ENCODE results near the gene SEC14L3.

DNA sequence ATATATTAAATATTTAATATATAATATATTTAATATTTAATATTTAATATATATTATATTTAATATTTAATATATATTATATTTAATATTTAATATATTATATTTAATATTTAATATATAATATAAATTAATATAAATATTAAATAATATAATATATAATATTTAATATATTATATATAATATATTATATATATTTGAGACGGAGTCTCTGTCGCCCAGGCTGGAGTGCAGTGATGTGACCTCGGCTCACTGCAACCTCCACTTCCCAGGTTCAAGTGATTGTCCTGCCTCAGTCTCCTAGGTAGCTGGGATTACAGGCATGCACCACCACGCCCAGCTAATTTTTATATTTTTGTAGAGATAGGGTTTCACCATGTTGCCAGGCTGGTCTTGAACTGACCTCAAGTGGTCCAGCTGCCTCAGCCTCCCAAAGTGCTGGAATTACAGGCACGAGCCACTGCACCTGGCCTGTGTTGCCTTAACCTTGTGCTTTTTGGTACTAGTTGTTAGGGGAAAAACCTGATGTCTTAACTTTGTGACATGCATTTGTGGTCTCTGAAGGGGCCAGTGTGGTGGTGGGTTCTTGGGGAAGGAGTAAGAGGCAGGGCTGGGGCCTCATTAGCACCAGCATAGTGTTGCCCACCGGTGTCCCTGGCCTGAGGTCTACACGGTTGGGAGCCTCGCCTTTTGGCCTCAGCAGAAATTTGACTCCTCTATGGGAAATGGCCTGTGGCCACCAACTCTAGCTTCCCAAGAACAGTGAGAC, 16.6 kb downstream of the SEC14L3 start:
- TF ChIP-seq, protein P1, sequence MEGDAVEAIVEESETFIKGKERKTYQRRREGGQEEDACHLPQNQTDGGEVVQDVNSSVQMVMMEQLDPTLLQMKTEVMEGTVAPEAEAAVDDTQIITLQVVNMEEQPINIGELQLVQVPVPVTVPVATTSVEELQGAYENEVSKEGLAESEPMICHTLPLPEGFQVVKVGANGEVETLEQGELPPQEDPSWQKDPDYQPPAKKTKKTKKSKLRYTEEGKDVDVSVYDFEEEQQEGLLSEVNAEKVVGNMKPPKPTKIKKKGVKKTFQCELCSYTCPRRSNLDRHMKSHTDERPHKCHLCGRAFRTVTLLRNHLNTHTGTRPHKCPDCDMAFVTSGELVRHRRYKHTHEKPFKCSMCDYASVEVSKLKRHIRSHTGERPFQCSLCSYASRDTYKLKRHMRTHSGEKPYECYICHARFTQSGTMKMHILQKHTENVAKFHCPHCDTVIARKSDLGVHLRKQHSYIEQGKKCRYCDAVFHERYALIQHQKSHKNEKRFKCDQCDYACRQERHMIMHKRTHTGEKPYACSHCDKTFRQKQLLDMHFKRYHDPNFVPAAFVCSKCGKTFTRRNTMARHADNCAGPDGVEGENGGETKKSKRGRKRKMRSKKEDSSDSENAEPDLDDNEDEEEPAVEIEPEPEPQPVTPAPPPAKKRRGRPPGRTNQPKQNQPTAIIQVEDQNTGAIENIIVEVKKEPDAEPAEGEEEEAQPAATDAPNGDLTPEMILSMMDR (IDR thresholded peaks at IDR 0.05; ENCODE audit: poor library complexity): no peak
- TF ChIP-seq EZH2 (IDR thresholded peaks at IDR 0.05; ENCODE audit: borderline replicate concordance): no peak
